NOMO-1 treated with DMSO at 0.1 percent for 48 hours (cell line): Measurements from ENCODE around the gene NNMT.

Experiments
- DNase-seq: peaks from one replicate; lab custom pipeline; 2025; ENCODE audit not compliant: unreplicated experiment; lab: John Stamatoyannopoulos, UW

The NNMT gene

GRCh38 chr11:114262681-114263512 is 33.3 kb upstream of the NNMT start:
- DNase-seq: peak; percentile 45

- no peak for DNase-seq
Observed at GRCh38 chr11:114263513-114264170, 32.6 kb upstream of the NNMT start.

- DNase-seq: no peak
Observed at GRCh38 chr11:114264381-114264780, 31.8 kb upstream of the NNMT start.

GRCh38 chr11:114265122-114265878 is 30.9 kb upstream of the NNMT start:
- no peak for DNase-seq

- no peak for DNase-seq
Observed at GRCh38 chr11:114269498-114269897, 26.7 kb upstream of the NNMT start.

GRCh38 chr11:114270531-114271270 is 25.5 kb upstream of the NNMT start:
- no peak for DNase-seq

- no peak for DNase-seq
Observed at GRCh38 chr11:114271316-114271715, 24.9 kb upstream of the NNMT start.

- no peak for DNase-seq
Observed at GRCh38 chr11:114272311-114272710, 23.9 kb upstream of the NNMT start.

GRCh38 chr11:114273071-114273470 is 23.1 kb upstream of the NNMT start:
- DNase-seq: no peak

GRCh38 chr11:114273890-114274635 is 22.1 kb upstream of the NNMT start:
- no peak for DNase-seq

GRCh38 chr11:114274637-114275036 is 21.6 kb upstream of the NNMT start:
- DNase-seq: no peak

- DNase-seq: no peak
Observed at GRCh38 chr11:114275280-114275679, 20.9 kb upstream of the NNMT start.

- DNase-seq: no peak
Observed at GRCh38 chr11:114276077-114276476, 20.1 kb upstream of the NNMT start.

- no peak for DNase-seq
Observed at GRCh38 chr11:114277637-114278341, 18.4 kb upstream of the NNMT start.

GRCh38 chr11:114278342-114279065 is 17.7 kb upstream of the NNMT start:
- no peak for DNase-seq

- DNase-seq: no peak
Observed at GRCh38 chr11:114279792-114280546, 16.2 kb upstream of the NNMT start.

GRCh38 chr11:114280696-114281095 is 15.5 kb upstream of the NNMT start:
- peak; percentile 2 for DNase-seq

- no peak for DNase-seq
Observed at GRCh38 chr11:114281388-114281956, 14.7 kb upstream of the NNMT start.
